ENCODE results near the gene DNAH7. TPM values are rescaled to one million over a fixed set of nuclear protein-coding genes. Genes with fewer than 3 reads are reported as not detected.

Gene DNAH7
- total RNA-seq, 6 donors from 2014 or later = 1.6 to 33.5 (median 7.8) TPM

- Histone ChIP-seq H3K27ac (no peak overlapping the region), H3K4me3 (no peak overlapping the region), H3K4me1 (no peaks in the 10 kb centered on the region), H3K27me3 (no peaks in the 10 kb centered on the region), H3K36me3 (no peaks in the 10 kb centered on the region), H3K9me3 (no peaks in the 10 kb centered on the region)
- no peak for TF ChIP-seq EP300 (IDR thresholded peaks at IDR 0.05)
- TF ChIP-seq CTCF (IDR thresholded peaks at IDR 0.05) = no peak
- ATAC-seq (ENCODE audit: low FRiP score in 2 of 2) (no peak), DNase-seq (no peak)
- WGBS, 2 donors = 67 to 73% methylated on average over 3 of the region's 3 CpGs
These were observed 250.1 kb downstream of the DNAH7 start for GRCh38 chr2:195818526-195818925.

- Histone ChIP-seq H3K27ac (no peak overlapping the region), H3K36me3 (no peaks in the 10 kb centered on the region), H3K4me1 (no peaks in the 10 kb centered on the region), H3K9me3 (no peaks in the 10 kb centered on the region), H3K4me3 (no peak overlapping the region), H3K27me3 (no peaks in the 10 kb centered on the region)
- DNase-seq = no peak
- ATAC-seq (ENCODE audit: low FRiP score in 2 of 2) = no peak
- no peak for TF ChIP-seq CTCF (IDR thresholded peaks at IDR 0.05)
- no peak for TF ChIP-seq EP300 (IDR thresholded peaks at IDR 0.05)
- no peak for TF ChIP-seq POLR2AphosphoS5 (IDR thresholded peaks at IDR 0.05)
- TF ChIP-seq POLR2A (IDR thresholded peaks at IDR 0.05) = no peak
These were observed 250.5 kb downstream of the DNAH7 start for GRCh38 chr2:195818106-195818505.

GRCh38 chr2:195815083-195815482 lies 253.6 kb downstream of the DNAH7 start:
- ATAC-seq (ENCODE audit: low FRiP score in 2 of 2) (no peak), DNase-seq (no peak)
- no peaks in the 10 kb centered on the region for H3K4me1 ChIP-seq
- TF ChIP-seq POLR2AphosphoS5 (IDR thresholded peaks at IDR 0.05) = no peak
- H3K9me3 ChIP-seq = no peaks in the 10 kb centered on the region
- H3K27ac ChIP-seq = no peak overlapping the region
- H3K4me3 ChIP-seq = no peak overlapping the region
- H3K27me3 ChIP-seq = no peaks in the 10 kb centered on the region
- no peaks in the 10 kb centered on the region for H3K36me3 ChIP-seq
- WGBS, 2 donors = 94 to 99% methylated on average over 2 of the region's 2 CpGs

- Histone ChIP-seq H3K36me3 (no peaks in the 10 kb centered on the region), H3K27ac (no peak overlapping the region), H3K4me1 (no peaks in the 10 kb centered on the region), H3K27me3 (no peaks in the 10 kb centered on the region), H3K9me3 (no peaks in the 10 kb centered on the region), H3K4me3 (no peak overlapping the region)
- no peak for TF ChIP-seq CTCF (IDR thresholded peaks at IDR 0.05)
- TF ChIP-seq POLR2AphosphoS5 (IDR thresholded peaks at IDR 0.05) = no peak
- no peak for TF ChIP-seq POLR2A (IDR thresholded peaks at IDR 0.05)
- no peak for TF ChIP-seq EP300 (IDR thresholded peaks at IDR 0.05)
- ATAC-seq (ENCODE audit: low FRiP score in 2 of 2) (peak in 1 of 2 donors; percentile 35), DNase-seq (no peak)
- 41 to 59% methylated on average over 3 of the region's 3 CpGs for WGBS, 2 donors
These were observed 255.2 kb downstream of the DNAH7 start for GRCh38 chr2:195813421-195813820.

GRCh38 chr2:195810340-195811098 lies 258.1 kb downstream of the DNAH7 start:
- Histone ChIP-seq H3K4me1 (no peaks in the 10 kb centered on the region), H3K27me3 (no peaks in the 10 kb centered on the region), H3K9me3 (no peaks in the 10 kb centered on the region), H3K36me3 (no peaks in the 10 kb centered on the region), H3K27ac (no peak overlapping the region), H3K4me3 (no peak overlapping the region)
- 84 to 86% methylated on average over 4 of the region's 4 CpGs for WGBS, 2 donors
- ATAC-seq (ENCODE audit: low FRiP score in 2 of 2) = no peak
- TF ChIP-seq CTCF (IDR thresholded peaks at IDR 0.05) = no peak
- TF ChIP-seq EP300 (IDR thresholded peaks at IDR 0.05) = no peak
- no peak for TF ChIP-seq POLR2A (IDR thresholded peaks at IDR 0.05)
- TF ChIP-seq POLR2AphosphoS5 (IDR thresholded peaks at IDR 0.05) = no peak
- DNase-seq = no peak
